ENCODE results near the gene BCAS3.

BCAS3 gene

DNA sequence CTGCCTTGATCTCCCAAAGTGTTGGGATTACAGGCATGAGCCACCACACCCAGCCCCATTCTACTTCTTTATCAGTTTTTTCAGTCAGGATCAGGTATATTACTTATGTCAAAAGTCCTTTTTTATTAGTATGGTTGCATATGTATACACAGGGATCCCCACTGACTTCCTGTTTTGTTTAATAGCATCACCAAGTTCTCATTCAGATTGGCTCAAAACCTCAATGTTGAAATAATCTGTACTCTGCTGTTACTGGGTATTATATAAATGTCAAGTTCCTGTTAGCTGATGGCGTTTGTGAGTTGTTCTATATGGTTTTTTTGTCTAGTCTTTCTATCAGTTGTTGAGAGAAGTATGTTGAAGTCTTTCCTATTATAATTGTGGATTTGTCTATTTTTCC lies 168.5 kb downstream of the BCAS3 start:
- TF ChIP-seq, protein P1, sequence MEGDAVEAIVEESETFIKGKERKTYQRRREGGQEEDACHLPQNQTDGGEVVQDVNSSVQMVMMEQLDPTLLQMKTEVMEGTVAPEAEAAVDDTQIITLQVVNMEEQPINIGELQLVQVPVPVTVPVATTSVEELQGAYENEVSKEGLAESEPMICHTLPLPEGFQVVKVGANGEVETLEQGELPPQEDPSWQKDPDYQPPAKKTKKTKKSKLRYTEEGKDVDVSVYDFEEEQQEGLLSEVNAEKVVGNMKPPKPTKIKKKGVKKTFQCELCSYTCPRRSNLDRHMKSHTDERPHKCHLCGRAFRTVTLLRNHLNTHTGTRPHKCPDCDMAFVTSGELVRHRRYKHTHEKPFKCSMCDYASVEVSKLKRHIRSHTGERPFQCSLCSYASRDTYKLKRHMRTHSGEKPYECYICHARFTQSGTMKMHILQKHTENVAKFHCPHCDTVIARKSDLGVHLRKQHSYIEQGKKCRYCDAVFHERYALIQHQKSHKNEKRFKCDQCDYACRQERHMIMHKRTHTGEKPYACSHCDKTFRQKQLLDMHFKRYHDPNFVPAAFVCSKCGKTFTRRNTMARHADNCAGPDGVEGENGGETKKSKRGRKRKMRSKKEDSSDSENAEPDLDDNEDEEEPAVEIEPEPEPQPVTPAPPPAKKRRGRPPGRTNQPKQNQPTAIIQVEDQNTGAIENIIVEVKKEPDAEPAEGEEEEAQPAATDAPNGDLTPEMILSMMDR (conservative IDR thresholded peaks at IDR 0.05; ENCODE audit: low read depth): no peak
- ChIA-PET POLR2A (ENCODE audit: low non-redundant PET) (no interaction called here), CTCF (no interaction called here)
- no peak for DNase-seq (ENCODE audit: low spot score)
- no peak overlapping the region for H3K27ac ChIP-seq

DNA sequence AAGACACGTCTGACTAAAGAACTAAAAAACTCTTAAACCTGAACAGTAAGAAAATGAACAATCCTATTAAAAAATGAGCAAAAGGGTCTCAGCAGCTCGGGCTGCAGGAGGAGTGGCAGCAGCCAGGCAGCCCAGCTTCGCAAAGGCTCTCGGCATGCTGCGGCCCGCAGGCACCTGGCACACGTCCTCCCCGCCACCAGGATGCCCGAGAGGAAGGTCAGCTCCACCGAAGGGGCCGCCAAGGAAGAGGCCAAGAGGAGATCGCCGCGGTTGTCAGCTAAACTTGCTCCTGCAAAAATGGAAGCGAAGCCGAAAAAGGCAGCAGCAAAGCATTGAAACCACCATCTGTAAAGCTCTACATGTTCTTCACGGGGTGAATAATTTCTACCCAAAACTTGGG lies 173.5 kb downstream of the BCAS3 start:
- no peak for DNase-seq (ENCODE audit: low spot score)
- POLR2A ChIA-PET (ENCODE audit: low non-redundant PET): no interaction called here
- CTCF ChIA-PET: interaction anchor here (0.6 to 0.7 kb wide), 3 partner anchors 779 to 1215 kb away, joined by 3 read pairs; no protein-coding TSS in a partner anchor
- TF ChIP-seq, protein P1 (conservative IDR thresholded peaks at IDR 0.05; ENCODE audit: low read depth): no peak
- no peak overlapping the region for H3K27ac ChIP-seq

DNA sequence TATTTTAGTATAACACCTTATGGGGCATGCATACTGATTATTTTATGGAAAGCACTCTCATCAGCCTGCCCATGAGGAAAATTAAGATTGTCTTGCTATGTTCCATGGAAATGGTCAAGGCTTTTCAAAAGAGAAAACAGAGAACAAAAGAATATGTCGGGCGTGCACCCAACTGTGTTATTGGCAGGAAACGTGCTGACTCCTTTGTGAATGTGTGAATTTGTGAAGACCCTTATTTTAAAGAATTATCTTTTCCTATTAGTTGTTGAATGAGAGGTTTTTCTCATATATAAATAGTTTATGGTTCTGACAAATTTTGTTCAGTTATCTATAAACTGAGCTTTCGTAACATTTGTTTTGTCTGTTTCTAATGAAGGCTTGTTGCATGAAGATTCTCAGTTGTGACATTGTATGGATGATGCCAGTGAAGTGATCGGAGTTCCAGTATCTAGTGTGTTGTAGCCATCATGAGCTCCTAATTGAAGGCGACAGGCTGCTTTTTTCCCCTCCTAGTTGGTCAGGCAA lies 180.0 kb downstream of the BCAS3 start:
- POLR2A ChIA-PET (ENCODE audit: low non-redundant PET): no interaction called here
- CTCF ChIA-PET: no interaction called here
- no peak overlapping the region for H3K27ac ChIP-seq
- DNase-seq (ENCODE audit: low spot score): no peak
- TF ChIP-seq, protein P1 (conservative IDR thresholded peaks at IDR 0.05; ENCODE audit: low read depth): no peak

DNA sequence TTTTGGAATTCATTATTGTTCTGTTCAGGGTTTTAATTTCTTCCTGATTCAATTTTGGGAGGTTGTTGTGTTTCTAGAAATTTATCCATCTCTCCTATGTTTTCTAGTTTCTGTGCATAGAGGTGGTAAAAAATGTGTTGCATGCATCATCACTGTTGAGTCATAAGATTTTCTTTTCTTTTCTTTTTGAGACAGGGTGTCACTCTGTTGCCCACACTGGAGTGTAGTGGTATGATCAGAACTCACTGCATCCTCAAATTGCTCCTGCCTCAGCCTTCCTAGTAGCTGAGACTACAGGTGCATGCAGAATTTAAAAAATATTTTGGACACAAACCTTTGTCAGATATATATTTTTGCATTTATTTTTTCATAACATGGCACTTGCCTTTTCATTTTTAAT lies 184.8 kb downstream of the BCAS3 start:
- CTCF ChIA-PET: interaction anchor here (0.6 kb wide), 1 partner anchor 12 kb away, joined by 3 read pairs; no protein-coding TSS in a partner anchor
- POLR2A ChIA-PET (ENCODE audit: low non-redundant PET): no interaction called here
- no peak overlapping the region for H3K27ac ChIP-seq
- no peak for DNase-seq (ENCODE audit: low spot score)
- TF ChIP-seq, protein P1 (conservative IDR thresholded peaks at IDR 0.05; ENCODE audit: low read depth): no peak

DNA sequence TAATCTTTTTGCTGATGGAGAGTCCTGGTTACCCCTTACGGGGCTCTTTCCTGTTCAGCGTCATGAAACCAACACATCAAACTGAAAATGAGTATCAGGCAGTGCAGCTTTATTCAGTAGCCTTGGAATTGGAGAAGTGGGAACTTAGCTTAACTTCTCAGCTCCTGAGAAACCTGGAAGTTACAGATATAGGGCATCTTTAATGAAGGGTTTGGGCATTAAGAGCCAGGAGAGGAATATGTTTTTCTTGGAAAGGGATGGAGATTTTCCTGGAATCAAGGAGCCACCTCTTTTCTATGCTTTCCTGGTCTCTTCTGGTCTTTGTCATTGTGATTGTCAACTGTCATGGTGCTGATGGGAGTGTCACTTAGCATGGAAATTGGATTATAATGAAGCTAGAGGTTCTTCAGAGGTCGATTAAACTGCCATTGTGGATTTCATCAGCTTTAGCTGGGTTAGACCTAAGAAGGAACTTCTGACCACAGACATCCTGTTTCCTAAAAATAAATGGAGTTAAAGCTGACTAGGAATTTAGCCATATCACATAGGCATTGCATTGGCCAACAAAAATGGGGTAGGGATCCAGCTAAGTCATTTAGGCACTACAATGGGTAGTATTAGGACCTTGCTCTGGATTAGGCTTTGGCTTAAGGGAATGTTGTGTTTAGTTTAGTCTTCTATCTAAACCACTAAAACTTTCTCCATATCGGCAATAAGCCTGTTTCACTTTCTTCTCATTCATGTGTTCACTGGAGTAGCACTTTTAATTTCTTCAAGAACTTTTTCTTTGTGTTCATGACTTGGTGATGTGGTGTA lies 186.4 kb downstream of the BCAS3 start:
- no peak for DNase-seq (ENCODE audit: low spot score)

DNA sequence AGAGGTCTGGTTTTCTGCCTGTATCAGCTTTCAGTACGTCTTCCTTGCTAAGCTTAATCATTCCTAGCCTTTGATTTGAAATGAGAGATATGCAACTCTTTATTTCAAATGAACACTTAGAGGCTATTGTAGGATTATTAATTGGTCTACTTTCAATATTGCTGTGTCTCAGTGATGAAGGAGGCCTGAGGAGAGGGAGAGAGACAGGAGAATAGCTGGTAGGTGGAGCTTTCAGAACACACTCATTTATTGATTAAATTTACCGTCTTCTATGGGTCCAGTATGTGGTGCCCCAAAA lies 187.0 kb downstream of the BCAS3 start:
- TF ChIP-seq, protein P1 (conservative IDR thresholded peaks at IDR 0.05; ENCODE audit: low read depth): no peak
- no peak for DNase-seq (ENCODE audit: low spot score)
- POLR2A ChIA-PET (ENCODE audit: low non-redundant PET): no interaction called here
- no peak overlapping the region for H3K27ac ChIP-seq
- CTCF ChIA-PET: no interaction called here

More for the DNA sequence above, 186.4 kb downstream of the BCAS3 start:
- H3K27ac ChIP-seq: no peak overlapping the region
- CTCF ChIA-PET: no interaction called here
- TF ChIP-seq, protein P1 (conservative IDR thresholded peaks at IDR 0.05; ENCODE audit: low read depth): no peak
- POLR2A ChIA-PET (ENCODE audit: low non-redundant PET): no interaction called here

Data from RWPE1 (cell line).